K562 (cell line): ENCODE results near the gene GART. TPM values are rescaled to one million over a fixed set of nuclear protein-coding genes. Genes with fewer than 3 reads are reported as not detected.
A peak's percentile ranks its signal among the peaks of the same experiment; 100 is the strongest.

Experiments used
- CEBPB ChIP-seq: fragments of 450-650 bp; IDR thresholded peaks from 2 replicates; pipeline ENCODE4 v1.6.1; 2016; ENCODE audit warnings: missing genetic modification characterization, missing compliant biosample characterization
- CHD1 ChIP-seq: fragments of 200-600 bp; sonication (generic); IDR thresholded peaks from one replicate; pipeline ENCODE4 v1.6.1; 2012; ENCODE audit warnings: mild to moderate bottlenecking, moderate library complexity, low read length, inconsistent platforms
- DPF2 ChIP-seq: fragments of 450-650 bp; IDR thresholded peaks from 2 replicates; pipeline ENCODE4 v1.6.1; 2016
- E2F8 ChIP-seq: fragments of 450-650 bp; IDR thresholded peaks from 2 replicates; pipeline ENCODE4 v1.7.1; 2018; ENCODE audit warnings: mild to moderate bottlenecking, low read depth; ENCODE audit not compliant: partially characterized antibody
- EGR1 ChIP-seq: fragments of 450-650 bp; conservative IDR thresholded peaks from 2 replicates; pipeline ENCODE4 v1.6.1; 2017; ENCODE audit warnings: mild to moderate bottlenecking
- ETV6 ChIP-seq, 3 experiments: fragments of 150-350 bp in 1 of 3; sonication (generic) in 1 of 3; formaldehyde crosslinking in 1 of 3; IDR thresholded peaks; 2 replicates each; pipeline versions ENCODE4 v1.6.1 to v1.8.0; 2014 to 2022; ENCODE audit warnings: borderline replicate concordance in 2 of 3, low read depth in 2 of 3, antibody characterized with exemption in 1 of 3, low read length in 1 of 3, mild to moderate bottlenecking in 1 of 3, missing genetic modification reagents in 1 of 3
- FOXA3 ChIP-seq, 2 experiments: fragments of 450-650 bp in 1 of 2; sonication (generic) in 1 of 2; formaldehyde crosslinking; IDR thresholded peaks in 1 of 2; conservative IDR thresholded peaks in 1 of 2; 2 replicates each; pipeline versions ENCODE4 v1.4.0 to v1.8.0; 2020 to 2022; ENCODE audit warnings: mild to moderate bottlenecking in 2 of 2, missing genetic modification reagents in 1 of 2
- HOXB6 ChIP-seq: fragments of 250-450 bp; sonication (Bioruptor Pico); IDR thresholded peaks from 2 replicates; pipeline ENCODE4 v1.5.1; 2022; ENCODE audit warnings: mild to moderate bottlenecking, borderline replicate concordance
- KLF6 ChIP-seq: fragments of 250-450 bp; sonication (Bioruptor Pico); IDR thresholded peaks from 2 replicates; pipeline ENCODE4 v1.4.0; 2020; ENCODE audit warnings: mild to moderate bottlenecking, moderate library complexity, borderline replicate concordance
- LCOR ChIP-seq: sonication (generic); formaldehyde crosslinking; IDR thresholded peaks from 2 replicates; pipeline ENCODE4 v1.8.0; 2022; ENCODE audit warnings: mild to moderate bottlenecking, missing genetic modification reagents
- MEF2D ChIP-seq: conservative IDR thresholded peaks from 2 replicates; pipeline ENCODE4 v1.6.1; 2016; ENCODE audit warnings: low read depth, missing genetic modification characterization, missing compliant biosample characterization
- PPARD ChIP-seq: fragments of 250-450 bp; sonication (Bioruptor Pico); IDR thresholded peaks from 2 replicates; pipeline ENCODE4 v1.8.0; 2022; ENCODE audit warnings: inconsistent platforms, mild to moderate bottlenecking, moderate library complexity
- SMARCA4 ChIP-seq: fragments of 450-650 bp; IDR thresholded peaks from 2 replicates; pipeline ENCODE4 v1.6.1; 2016
- TEAD4 ChIP-seq, 2 experiments: sonication (generic) in 1 of 2; formaldehyde crosslinking in 1 of 2; IDR thresholded peaks; 2 replicates each; pipeline versions ENCODE4 v1.6.1 to v1.8.0; 2012 to 2022; ENCODE audit warnings: borderline replicate concordance in 1 of 2, inconsistent platforms in 1 of 2, low read length in 1 of 2, mild to moderate bottlenecking in 1 of 2, missing genetic modification reagents in 1 of 2
- ZNF212 ChIP-seq: fragments of 450-650 bp; formaldehyde crosslinking; IDR thresholded peaks from 2 replicates; pipeline ENCODE4 v1.4.0; 2020; ENCODE audit warnings: mild to moderate bottlenecking
- ZNF639 ChIP-seq, 2 experiments: fragments of 200-800 bp in 1 of 2; sonication (Bioruptor generic) in 1 of 2; sonication (generic) in 1 of 2; formaldehyde crosslinking in 1 of 2; IDR thresholded peaks in 1 of 2; conservative IDR thresholded peaks in 1 of 2; 2 replicates each; pipeline versions ENCODE4 v1.5.0 to v1.6.1; 2016 to 2020; ENCODE audit warnings: missing compliant biosample characterization in 1 of 2, missing genetic modification characterization in 1 of 2, missing genetic modification reagents in 1 of 2
- polyA plus RNA-seq, 8 experiments: library from polyadenylated mRNA; depleted of rRNA in 4 of 8; stranded (reverse) in 5 of 8; unstranded in 3 of 8; fragments of >200 nt; fragmentation: Nextera tagmentation in 2 of 8; fragmentation: Illumina TruSeq in 1 of 8; extraction: Ambion mirVana in 2 of 8; extraction: Trizol in 1 of 8; gene quantifications; 2 replicates each; pipeline versions ENCODE4 v1.2.1 to v1.2.3, GENCODE V29; 2011 to 2014; ENCODE audit warnings: inconsistent platforms in 1 of 8, missing spikeins in 1 of 8
- total RNA-seq, 7 experiments: library from RNA; depleted of rRNA in 6 of 7; stranded (reverse); fragments of >200 nt in 6 of 7; fragmentation: Illumina TruSeq in 2 of 7; extraction: Trizol in 2 of 7; gene quantifications; 2 replicates each; pipeline versions ENCODE4 v1.2.1 to v1.2.3, GENCODE V29; 2011 to 2021; ENCODE audit warnings: low replicate concordance in 1 of 7
- TF ChIP-seq, protein P1 (sequence below): conservative IDR thresholded peaks from 2 replicates; pipeline ENCODE4 v1.6.1; 2011; ENCODE audit warnings: low read depth, mild to moderate bottlenecking, low read length; ENCODE audit not compliant: control insufficient read depth
- TF ChIP-seq, protein P2 (sequence below): sonication (generic); formaldehyde crosslinking; IDR thresholded peaks from 2 replicates; pipeline ENCODE4 v1.8.0; 2022; ENCODE audit warnings: missing genetic modification reagents, mild to moderate bottlenecking, borderline replicate concordance
- TF ChIP-seq, protein P3 (sequence below): fragments of 250-450 bp; sonication (Bioruptor Pico); IDR thresholded peaks from 2 replicates; pipeline ENCODE4 v1.9.0; 2021; ENCODE audit warnings: mild to moderate bottlenecking

Gene GART
- total and polyA plus RNA-seq, 9 of the 15 experiments (the other 6 are each of a cell fraction or from before 2014, with no cell fraction given) = 141 to 429 (median 349) TPM

DNA sequence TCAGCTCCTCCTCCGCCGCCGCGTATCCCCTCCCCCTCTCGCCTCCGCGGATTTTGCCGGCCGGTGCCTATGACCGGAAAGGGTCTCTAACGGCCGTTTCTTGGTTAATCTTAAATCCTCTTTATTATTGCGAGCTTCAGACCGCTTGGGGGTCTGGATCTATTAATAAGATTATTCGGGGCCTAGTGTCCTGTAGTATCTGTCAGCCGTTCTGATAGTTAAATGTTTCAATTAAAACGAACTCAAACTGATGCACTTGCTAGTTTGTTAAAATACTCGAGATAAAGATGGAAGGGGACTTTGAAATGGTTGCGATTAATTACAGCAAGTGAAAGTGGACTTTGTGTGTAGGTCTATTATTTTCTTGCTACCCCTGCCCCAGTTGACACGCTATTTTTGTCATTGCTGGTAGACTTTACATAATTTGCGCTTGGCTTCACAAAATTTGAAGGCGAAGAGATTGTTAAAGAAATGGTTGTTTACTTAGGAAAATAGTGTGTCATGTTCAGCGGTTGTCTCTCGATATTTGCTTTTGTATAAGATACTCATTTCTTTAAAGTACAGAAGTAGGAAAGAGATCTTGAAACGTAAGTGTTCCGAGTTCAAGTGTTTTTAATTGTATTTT is 1.7 kb upstream of the GART start (continued):
- TF ChIP-seq CHD1 (peak; percentile 12), LCOR (CRISPR knock-in tag) (no peak), E2F8 (peak; percentile 44), PPARD (CRISPR knock-in tag) (no peak), FOXA3 (CRISPR knock-in tag; conservative IDR thresholded peaks at IDR 0.05 in 1 of 2, IDR thresholded peaks at IDR 0.05 in 1 of 2) (peak; percentile 76 to 81; a peak in 3 of 4 replicates), KLF6 (CRISPR knock-in tag) (no peak), DPF2 (peak; percentile 63; the same call in 1 of the 2 replicates), CEBPB (tag) (no peak), SMARCA4 (peak; percentile 56; the same call in 1 of the 2 replicates), HOXB6 (CRISPR knock-in tag) (0 out of 2 replicates have a peak, but pooled peaks have one; percentile 82), ETV6 (IDR thresholded peaks at IDR 0.05; ENCODE audit: borderline replicate concordance in 1 of 2, low read depth in 2 of 2, low read length in 1 of 2) (no peak), ETV6 (CRISPR knock-in tag; IDR thresholded peaks at IDR 0.05; ENCODE audit: borderline replicate concordance) (0 out of 2 replicates have a peak, but pooled peaks have one; percentile 64), MEF2D (no peak), ZNF639 (CRISPR knock-in tag; conservative IDR thresholded peaks at IDR 0.05 in 1 of 2, IDR thresholded peaks at IDR 0.05 in 1 of 2) (no peak; a peak in 1 of 4 replicates), EGR1 (peak; percentile 97), ZNF212 (CRISPR knock-in tag) (no peak), TEAD4 (IDR thresholded peaks at IDR 0.05; ENCODE audit: low read length) (peak; percentile 16; the same call in 1 of the 2 replicates), TEAD4 (CRISPR knock-in tag; IDR thresholded peaks at IDR 0.05; ENCODE audit: borderline replicate concordance) (no peak)
- TF ChIP-seq, protein P1, sequence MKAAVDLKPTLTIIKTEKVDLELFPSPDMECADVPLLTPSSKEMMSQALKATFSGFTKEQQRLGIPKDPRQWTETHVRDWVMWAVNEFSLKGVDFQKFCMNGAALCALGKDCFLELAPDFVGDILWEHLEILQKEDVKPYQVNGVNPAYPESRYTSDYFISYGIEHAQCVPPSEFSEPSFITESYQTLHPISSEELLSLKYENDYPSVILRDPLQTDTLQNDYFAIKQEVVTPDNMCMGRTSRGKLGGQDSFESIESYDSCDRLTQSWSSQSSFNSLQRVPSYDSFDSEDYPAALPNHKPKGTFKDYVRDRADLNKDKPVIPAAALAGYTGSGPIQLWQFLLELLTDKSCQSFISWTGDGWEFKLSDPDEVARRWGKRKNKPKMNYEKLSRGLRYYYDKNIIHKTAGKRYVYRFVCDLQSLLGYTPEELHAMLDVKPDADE = 0 out of 2 replicates have a peak, but pooled peaks have one; percentile 22
- TF ChIP-seq, protein P2, sequence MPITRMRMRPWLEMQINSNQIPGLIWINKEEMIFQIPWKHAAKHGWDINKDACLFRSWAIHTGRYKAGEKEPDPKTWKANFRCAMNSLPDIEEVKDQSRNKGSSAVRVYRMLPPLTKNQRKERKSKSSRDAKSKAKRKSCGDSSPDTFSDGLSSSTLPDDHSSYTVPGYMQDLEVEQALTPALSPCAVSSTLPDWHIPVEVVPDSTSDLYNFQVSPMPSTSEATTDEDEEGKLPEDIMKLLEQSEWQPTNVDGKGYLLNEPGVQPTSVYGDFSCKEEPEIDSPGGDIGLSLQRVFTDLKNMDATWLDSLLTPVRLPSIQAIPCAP = 0 out of 2 replicates have a peak, but pooled peaks have one; percentile 62
- TF ChIP-seq, protein P3, sequence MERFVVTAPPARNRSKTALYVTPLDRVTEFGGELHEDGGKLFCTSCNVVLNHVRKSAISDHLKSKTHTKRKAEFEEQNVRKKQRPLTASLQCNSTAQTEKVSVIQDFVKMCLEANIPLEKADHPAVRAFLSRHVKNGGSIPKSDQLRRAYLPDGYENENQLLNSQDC (CRISPR knock-in tag) = peak; percentile 54; the same call in 1 of the 2 replicates
